Activated CD8-positive, alpha-beta T cell treated with anti-CD3 and anti-CD28 coated beads for 36 hours (primary cell): Measurements from ENCODE around the gene MAP4K3. TPM values are rescaled to one million over a fixed set of nuclear protein-coding genes. Genes with fewer than 3 reads are reported as not detected.

Source experiments
- ATAC-seq: fragments of 200-7000 bp; cut with Tn5 transposase; one replicate; pipeline ENCODE4 v1.10.0; 2021; ENCODE audit warnings: mild to moderate bottlenecking, moderate library complexity
- CTCF ChIA-PET: fragments of 350-600 bp; sonication (Branson Sonifier 250); formaldehyde crosslinking; loops from one replicate; lab custom pipeline; 2021; ENCODE audit warnings: antibody characterized with exemption; lab: Charles Lee
- POLR2A ChIA-PET: fragments of 350-600 bp; sonication (Branson Sonifier 250); formaldehyde crosslinking; loops from one replicate; lab custom pipeline; 2021; ENCODE audit warnings: antibody characterized with exemption; lab: Charles Lee
- DNase-seq: peaks from one replicate; pipeline ENCODE4 v3.0.0-alpha.2; 2020
- H3K27ac Mint-ChIP-seq: one replicate; pipeline ENCODE4 v1.8.0; 2021; ENCODE audit warnings: mild to moderate bottlenecking, mixed read lengths
- H3K27me3 Mint-ChIP-seq: one replicate; pipeline ENCODE4 v1.8.0; 2021; ENCODE audit warnings: mixed read lengths
- H3K36me3 Mint-ChIP-seq: one replicate; pipeline ENCODE4 v1.8.0; 2021; ENCODE audit warnings: low read depth, mixed read lengths
- H3K4me1 Mint-ChIP-seq: one replicate; pipeline ENCODE4 v1.8.0; 2021; ENCODE audit warnings: low read depth, mixed read lengths
- H3K4me3 Mint-ChIP-seq: one replicate; pipeline ENCODE4 v1.8.0; 2021; ENCODE audit warnings: mild to moderate bottlenecking, moderate library complexity, mixed read lengths
- H3K9me3 Mint-ChIP-seq: one replicate; pipeline ENCODE4 v1.8.0; 2021; ENCODE audit warnings: mixed read lengths
- CTCF ChIP-seq: fragments of 200-600 bp; IDR thresholded peaks from one replicate; pipeline ENCODE4 v1.8.0; 2022; ENCODE audit warnings: antibody characterized with exemption, mild to moderate bottlenecking
- intact Hi-C: fragments of 100-400 bp; cut with micrococcal nuclease; formaldehyde crosslinking; loops from one replicate; pipeline ENCODE4 v1.10.0; 2022
- total RNA-seq, 2 experiments: library from RNA; stranded (reverse); gene quantifications; one replicate each; pipeline ENCODE4 v1.2.3, GENCODE V29; 2021

The MAP4K3 gene
- total RNA-seq, 2 experiments from 2014 or later, result 6.5 to 12.5 TPM

- POLR2A ChIA-PET, result no interaction called here
- DNase-seq (no peak), ATAC-seq (no peak)
- Mint-ChIP-seq H3K27ac (no peak overlapping the region), H3K4me1 (peaks cover 52% of the 10 kb centered on the region), H3K27me3 (no peaks in the 10 kb centered on the region), H3K9me3 (no peaks in the 10 kb centered on the region), H3K36me3 (no peaks in the 10 kb centered on the region), H3K4me3 (no peak overlapping the region)
- intact Hi-C loops, result no loop called here
- CTCF ChIA-PET, result no interaction called here
- no peak for TF ChIP-seq CTCF
Measured at GRCh38 chr2:39432701-39433100, 4.4 kb downstream of the MAP4K3 start.

- Mint-ChIP-seq H3K4me3 (no peak overlapping the region), H3K4me1 (peaks cover 59% of the 10 kb centered on the region), H3K9me3 (no peaks in the 10 kb centered on the region), H3K36me3 (no peaks in the 10 kb centered on the region), H3K27ac (no peak overlapping the region), H3K27me3 (no peaks in the 10 kb centered on the region)
- CTCF ChIA-PET, result interaction anchor here (1.1 kb wide), 1 partner anchor 52 kb away, joined by 6 read pairs; no protein-coding TSS in a partner anchor
- ATAC-seq (no peak), DNase-seq (no peak)
- TF ChIP-seq CTCF, result no peak
- POLR2A ChIA-PET, result interaction anchor here (0.6 to 1.2 kb wide), 2 partner anchors 19 to 1288 kb away, joined by 3 to 4 read pairs; no protein-coding TSS in a partner anchor
- intact Hi-C loops, result no loop called here
Measured at GRCh38 chr2:39431592-39432316, 5.3 kb downstream of the MAP4K3 start.

GRCh38 chr2:39429746-39430145 lies 7.3 kb downstream of the MAP4K3 start:
- H3K9me3 Mint-ChIP-seq, result no peaks in the 10 kb centered on the region
- ChIA-PET CTCF (no interaction called here), POLR2A (interaction anchor here (0.6 to 1.5 kb wide), 2 partner anchors 9 to 28 kb away, joined by 3 read pairs; no protein-coding TSS in a partner anchor)
- no peak for TF ChIP-seq CTCF
- intact Hi-C loops, result no loop called here
- no peak for ATAC-seq
- H3K36me3 Mint-ChIP-seq, result no peaks in the 10 kb centered on the region
- H3K27me3 Mint-ChIP-seq, result no peaks in the 10 kb centered on the region
- peaks cover 60% of the 10 kb centered on the region for H3K4me1 Mint-ChIP-seq
- no peak for DNase-seq
- H3K4me3 Mint-ChIP-seq, result no peak overlapping the region
- no peak overlapping the region for H3K27ac Mint-ChIP-seq

- CTCF ChIA-PET, result no interaction called here
- Mint-ChIP-seq H3K4me1 (peaks cover 45% of the 10 kb centered on the region), H3K36me3 (no peaks in the 10 kb centered on the region), H3K27ac (no peak overlapping the region), H3K4me3 (no peak overlapping the region), H3K9me3 (no peaks in the 10 kb centered on the region), H3K27me3 (no peaks in the 10 kb centered on the region)
- DNase-seq (no peak), ATAC-seq (no peak)
- POLR2A ChIA-PET, result no interaction called here
- intact Hi-C loops, result no loop called here
- TF ChIP-seq CTCF, result no peak
Measured at GRCh38 chr2:39424951-39425350, 12.1 kb downstream of the MAP4K3 start.

GRCh38 chr2:39422700-39423099 lies 14.4 kb downstream of the MAP4K3 start:
- no peak for ATAC-seq
- H3K4me1 Mint-ChIP-seq, result peaks cover 51% of the 10 kb centered on the region

More at GRCh38 chr2:39422700-39423099, 14.4 kb downstream of the MAP4K3 start:
- Mint-ChIP-seq H3K27ac (no peak overlapping the region), H3K27me3 (no peaks in the 10 kb centered on the region), H3K4me3 (no peak overlapping the region), H3K36me3 (no peaks in the 10 kb centered on the region), H3K9me3 (no peaks in the 10 kb centered on the region)
- no peak for TF ChIP-seq CTCF
- ChIA-PET POLR2A (no interaction called here), CTCF (no interaction called here)
- intact Hi-C loops, result no loop called here
- no peak for DNase-seq
